Kidney glomerular epithelial cell (primary cell): ENCODE data around the gene SLC38A8.

Experiments used
- DNase-seq: peaks from one replicate; lab custom pipeline; 2025; lab: John Stamatoyannopoulos, UW

Gene SLC38A8

GRCh38 chr16:83969771-83970429 lies 72.7 kb downstream of the SLC38A8 start:
- no peak for DNase-seq

- no peak for DNase-seq
Measured at GRCh38 chr16:83968891-83969649, 73.5 kb downstream of the SLC38A8 start.

- DNase-seq, result no peak
Measured at GRCh38 chr16:83968306-83968851, 74.2 kb downstream of the SLC38A8 start.

GRCh38 chr16:83967838-83968305 lies 74.7 kb downstream of the SLC38A8 start, which contains the start of gene NECAB2:
Gene NECAB2 (plus strand): TSS chr16:83968244. CDS start chr16:83968649, 405 bp downstream.
- no peak for DNase-seq

- no peak for DNase-seq
Measured at GRCh38 chr16:83967091-83967490, 75.5 kb downstream of the SLC38A8 start.

GRCh38 chr16:83966153-83966696 lies 76.4 kb downstream of the SLC38A8 start:
- no peak for DNase-seq

- DNase-seq, result no peak
Measured at GRCh38 chr16:83965444-83966152, 77.0 kb downstream of the SLC38A8 start.

GRCh38 chr16:83964684-83965443 lies 77.7 kb downstream of the SLC38A8 start:
- no peak for DNase-seq

- DNase-seq, result no peak
Measured at GRCh38 chr16:83963277-83964119, 79.1 kb downstream of the SLC38A8 start.

GRCh38 chr16:83961591-83961990 lies 81.0 kb downstream of the SLC38A8 start:
- no peak for DNase-seq

- DNase-seq, result no peak
Measured at GRCh38 chr16:83960521-83961249, 81.9 kb downstream of the SLC38A8 start.
